Stimulated activated CD8-positive, alpha-beta memory T cell treated with anti-CD3 and anti-CD28 coated beads, Interleukin-4, amount 100 ng/mL, for 24 hours (primary cell): ENCODE data around the gene TEAD1.
"Not testable (repeated sequence)": the region's sequence is repeated elsewhere in the genome, so short reads cannot be mapped to it uniquely, and the experiment has no call there.

Experiments
- DNase-seq: peaks from one replicate; pipeline ENCODE4 v3.0.0-alpha.2; 2020; ENCODE audit warnings: low read depth

TEAD1 gene

DNA sequence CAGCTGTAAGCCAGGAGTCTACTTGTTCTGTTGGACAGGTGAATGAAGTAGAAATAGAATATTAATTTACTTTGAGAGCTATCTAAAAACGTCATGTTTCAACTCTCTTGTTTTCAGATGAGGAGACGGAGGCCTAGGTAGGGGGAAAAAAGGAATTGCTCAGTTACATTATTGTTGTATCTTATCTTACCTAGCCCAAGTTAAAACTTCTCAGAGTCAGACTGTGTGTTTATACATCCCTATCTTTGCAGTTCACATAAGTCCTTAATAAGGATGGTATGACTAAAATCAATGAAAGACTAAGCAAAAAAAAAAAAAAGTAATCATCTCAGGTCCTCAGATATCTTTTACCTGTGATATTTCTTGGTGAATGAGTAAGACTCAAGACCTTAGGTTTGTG is 62.8 kb downstream of the TEAD1 start:
- DNase-seq: no peak

DNA sequence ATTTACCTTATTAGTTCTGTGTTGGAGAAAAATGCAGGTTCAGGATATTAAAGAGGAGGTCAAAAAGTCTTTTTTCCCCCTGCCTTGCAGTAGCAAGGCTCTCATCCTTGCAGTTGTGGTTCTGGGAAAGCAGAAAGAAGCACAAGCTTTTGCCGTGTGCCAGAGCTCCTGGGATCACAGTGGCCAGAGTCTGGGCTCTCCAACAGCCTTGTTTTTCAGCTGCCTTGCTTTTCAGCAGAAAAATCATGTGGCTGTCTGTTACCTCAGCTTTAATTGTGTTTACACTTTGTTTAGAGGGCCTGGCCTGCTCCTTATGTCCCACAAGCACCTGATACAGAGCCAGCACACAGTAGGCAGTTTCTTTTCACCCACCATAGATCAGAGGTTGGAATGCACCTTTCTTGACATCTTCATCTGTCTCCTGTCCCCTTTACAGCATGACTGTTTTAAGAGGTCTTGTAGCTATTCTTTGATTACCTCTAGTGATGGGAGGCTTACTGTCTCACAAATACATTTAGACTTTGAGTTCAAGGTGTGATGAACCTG is 67.5 kb downstream of the TEAD1 start:
- no peak for DNase-seq

DNA sequence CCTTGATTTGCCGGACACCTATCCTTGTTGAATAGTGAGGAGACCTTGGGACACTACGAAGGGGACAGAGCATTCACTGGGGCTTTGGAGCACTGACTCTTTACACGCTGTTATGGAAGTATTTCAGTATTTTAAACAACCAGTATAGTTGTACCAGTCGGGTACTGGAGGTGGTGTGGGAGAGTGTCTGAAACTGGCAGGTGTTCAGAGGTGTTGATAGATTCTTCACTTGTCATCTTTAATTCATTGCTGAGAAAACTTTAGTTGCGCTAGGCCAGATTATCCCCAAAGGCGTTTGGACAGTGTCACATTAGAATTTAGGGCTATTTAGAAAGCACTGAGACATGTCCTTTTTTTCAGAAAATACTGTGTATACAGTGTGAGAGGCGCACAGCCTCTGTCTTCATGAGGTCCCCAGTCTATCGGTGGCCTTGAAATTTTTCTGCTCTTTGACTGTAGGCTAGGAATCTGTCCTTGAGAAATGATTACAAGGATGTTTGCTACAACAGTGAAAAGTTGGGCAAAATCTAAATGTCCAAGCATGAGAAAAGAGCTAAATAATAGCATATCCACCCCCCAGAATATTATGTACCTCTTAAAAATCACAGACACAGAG is 69.7 kb downstream of the TEAD1 start:
- DNase-seq: no peak

DNA sequence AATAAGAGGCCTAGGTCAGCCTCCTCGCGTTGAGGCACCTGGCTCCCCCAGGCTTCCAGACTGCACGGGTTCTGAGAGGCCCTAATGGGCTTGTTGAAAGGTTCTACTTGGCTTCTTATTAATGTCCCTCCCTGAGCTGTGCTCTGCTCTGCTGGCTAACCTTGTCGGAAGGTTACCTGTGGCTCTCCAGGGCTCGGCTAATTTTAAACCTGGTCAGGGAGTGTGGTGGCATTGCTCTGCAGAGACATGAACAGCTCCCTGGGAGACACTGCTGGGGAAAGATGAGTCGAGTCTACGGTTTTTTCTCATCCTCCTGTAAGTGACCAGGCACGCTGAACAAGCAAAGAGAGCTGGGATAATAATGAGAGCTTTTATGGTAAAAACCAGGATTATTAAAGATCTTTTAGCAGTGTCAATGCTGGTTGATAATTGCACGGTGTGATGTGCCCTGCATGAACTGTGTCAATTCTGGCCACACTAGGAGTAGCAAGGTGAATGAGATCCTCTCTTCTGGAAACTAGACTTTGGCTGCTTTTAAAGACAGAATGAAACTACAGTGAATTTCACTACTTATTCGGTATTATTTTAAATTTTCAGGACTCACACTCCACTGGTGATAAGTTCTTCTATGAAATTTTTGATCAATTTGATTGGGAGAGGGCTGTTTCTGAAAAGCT is 70.7 kb downstream of the TEAD1 start:
- no peak for DNase-seq

DNA sequence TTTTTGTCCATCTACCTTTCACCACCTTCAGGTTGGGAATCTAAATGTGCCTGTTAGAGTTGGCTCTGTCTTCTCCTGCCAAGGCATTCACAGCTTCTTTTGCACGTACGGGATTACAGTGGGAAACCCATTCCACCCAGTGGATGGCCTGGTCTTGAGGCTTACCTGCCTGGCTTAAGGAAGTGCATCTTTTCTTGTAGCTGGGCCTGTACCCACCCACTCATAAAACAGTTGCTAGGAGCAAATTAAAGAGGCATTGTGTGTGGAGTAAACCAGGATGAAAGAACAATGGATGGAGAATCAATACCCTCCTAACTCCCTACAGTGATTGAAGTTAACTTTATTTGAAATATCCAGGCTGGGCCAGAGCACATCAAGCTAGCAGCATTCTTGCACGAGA is 71.6 kb downstream of the TEAD1 start:
- DNase-seq: no peak

DNA sequence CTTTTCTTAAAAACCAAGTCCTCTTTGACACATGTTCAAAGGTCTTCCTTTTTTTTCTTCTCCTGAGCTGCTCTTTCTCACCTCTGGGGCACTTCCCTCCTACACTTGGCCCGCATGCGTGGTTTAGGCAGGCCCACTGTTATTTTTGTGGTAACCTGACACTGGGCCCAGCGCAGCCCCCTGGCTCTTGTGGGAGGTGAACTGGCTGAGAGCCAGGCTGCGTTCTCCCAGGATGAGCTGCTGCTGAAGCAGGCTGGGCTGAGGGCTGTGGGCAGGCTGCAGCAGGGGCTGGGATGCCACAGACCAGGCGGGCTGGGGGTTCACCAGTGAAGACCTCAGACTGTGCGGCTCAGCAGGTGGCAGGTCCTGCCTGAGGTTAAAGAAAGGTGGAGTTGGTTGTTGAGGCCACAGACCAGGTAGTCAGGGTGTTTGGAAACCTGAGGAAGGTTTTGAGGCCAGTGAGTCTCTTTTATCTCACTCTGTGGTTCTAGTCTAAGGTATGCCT is 72.4 kb downstream of the TEAD1 start:
- no peak for DNase-seq

DNA sequence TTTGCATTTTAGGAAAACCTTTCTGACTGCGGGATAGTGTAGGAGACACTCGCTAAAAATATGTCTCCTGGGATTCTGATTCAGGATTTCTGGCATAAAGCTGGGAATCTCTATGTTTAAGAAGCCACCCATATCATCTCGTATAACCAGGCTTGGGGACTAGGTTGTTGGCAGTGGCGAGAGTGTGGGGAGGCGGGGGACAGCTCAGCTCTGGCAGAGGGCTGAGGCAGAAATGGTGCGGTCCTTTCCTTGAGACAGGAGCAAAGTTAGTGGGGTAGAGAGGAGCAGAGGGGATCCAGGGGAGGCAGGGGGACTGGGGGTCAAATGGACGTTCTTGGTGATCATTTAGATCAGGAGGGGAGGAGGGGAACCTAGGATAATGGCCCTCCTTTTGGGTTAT is 74.3 kb downstream of the TEAD1 start:
- no peak for DNase-seq

DNA sequence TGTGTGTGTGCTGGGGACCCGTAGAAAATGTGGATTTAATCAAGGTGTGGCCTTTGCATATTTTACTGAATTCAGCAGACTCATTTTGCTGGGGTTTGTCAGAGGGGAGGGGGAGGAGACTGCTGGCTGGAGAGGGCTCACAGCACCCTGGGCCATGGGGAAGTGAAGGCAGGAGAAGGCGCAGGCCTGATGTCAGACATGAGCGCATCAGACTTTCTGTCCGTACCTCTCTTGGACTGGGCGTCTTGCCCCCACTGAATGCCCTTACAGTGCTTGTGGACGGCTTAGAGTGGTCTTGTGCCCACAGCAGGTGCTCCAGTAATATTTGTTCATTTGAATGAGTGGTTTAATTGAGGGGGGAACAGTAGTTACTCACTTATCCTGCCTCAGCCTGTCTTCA is 75.2 kb downstream of the TEAD1 start:
- no peak for DNase-seq

DNA sequence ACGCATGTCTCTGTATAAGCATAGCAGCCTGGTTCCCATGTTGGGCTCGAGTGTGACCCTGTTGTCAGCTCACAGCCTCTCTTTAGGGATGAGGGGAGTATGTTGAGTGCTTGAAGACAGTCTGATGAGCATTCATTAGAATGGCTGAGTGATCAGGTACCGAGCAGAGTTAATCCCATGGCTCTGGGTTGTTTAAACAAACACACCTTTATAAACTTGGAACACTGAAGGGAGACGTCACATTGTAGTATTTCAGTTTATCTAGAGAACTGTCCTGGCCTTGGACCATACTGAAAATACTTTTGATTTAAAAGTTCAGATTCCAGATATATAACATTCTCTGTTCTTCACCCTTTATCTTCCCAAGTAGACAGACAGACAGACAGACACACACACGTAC is 76.0 kb downstream of the TEAD1 start:
- DNase-seq: no peak

DNA sequence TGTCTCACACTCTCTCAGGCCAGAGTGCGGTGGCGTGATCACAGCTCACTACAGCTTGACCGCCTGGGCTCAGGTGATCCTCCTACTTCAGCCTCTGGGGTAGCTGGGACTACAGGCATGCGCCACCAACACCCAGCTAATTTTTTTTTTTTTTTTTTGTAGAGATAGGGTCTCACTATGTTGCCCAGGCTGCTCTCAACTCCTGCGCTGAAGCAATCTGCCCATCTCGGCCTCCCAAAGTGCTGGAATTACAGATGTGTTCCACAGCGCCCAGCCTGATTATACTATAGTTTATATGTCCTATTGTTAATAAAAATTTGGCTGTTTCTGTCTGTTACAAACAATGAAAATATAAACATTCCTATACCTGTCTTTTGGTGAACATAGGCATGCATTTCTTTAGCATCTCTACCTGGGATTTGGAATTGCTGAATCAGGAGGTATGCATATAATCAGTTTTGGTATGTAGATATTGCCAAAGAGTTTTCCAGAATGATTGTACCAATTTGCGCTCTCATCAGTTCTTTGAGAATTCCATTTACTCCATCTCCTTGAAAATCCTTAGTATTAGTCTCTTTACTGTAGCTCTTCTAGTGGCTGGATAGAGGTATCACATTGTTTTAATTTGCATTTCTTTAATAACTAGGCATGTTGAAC is 78.8 kb downstream of the TEAD1 start:
- no peak for DNase-seq

DNA sequence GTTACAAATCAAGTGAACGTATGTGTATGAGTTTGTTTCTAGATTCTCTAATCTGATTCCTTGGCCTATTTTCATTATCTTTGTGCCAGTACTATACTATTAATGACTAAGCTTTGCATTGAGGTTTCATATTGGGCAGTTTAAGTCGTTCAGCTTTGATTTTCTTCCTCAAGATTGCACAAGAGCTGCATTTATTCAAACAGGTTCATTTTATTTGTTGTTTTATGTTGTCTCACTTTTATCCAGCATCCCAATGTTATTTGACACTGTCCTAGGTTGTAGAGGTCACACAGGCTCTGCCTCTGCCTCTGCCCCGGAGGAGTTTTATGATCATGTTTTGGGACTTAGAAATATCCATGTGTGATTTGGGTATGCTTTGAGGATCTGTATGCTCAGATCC is 79.8 kb downstream of the TEAD1 start:
- no peak for DNase-seq

DNA sequence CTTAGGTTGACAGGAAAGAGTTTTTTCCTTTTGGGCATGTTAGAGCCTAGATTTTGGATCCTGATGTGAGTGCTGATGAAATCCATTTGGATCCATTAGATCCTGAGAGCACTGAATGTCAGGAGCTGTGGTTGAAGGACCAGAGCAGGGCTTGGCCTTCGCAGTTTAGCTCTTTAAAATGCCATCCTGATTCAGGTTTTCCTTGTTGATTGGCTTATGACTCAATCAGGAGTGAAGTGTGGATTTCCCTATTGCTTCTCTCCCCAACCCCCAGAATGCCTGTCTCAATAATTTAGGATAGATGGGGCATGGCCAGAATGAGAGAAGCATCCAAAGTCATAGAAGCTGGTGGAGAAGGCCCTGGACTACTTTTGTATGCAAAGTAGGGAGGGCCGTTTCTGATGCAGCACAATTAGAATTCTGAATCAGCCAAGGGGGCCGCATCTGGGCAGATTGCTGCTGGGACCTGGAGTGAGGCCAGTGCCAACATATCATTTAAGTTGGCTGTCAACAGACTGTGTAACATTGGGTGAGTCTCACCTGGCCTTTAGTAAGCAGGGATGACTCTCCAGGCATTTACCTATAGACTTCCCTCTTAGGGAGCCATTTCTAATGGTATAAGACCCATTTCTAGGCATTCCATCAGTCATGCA is 80.5 kb downstream of the TEAD1 start:
- no peak for DNase-seq

DNA sequence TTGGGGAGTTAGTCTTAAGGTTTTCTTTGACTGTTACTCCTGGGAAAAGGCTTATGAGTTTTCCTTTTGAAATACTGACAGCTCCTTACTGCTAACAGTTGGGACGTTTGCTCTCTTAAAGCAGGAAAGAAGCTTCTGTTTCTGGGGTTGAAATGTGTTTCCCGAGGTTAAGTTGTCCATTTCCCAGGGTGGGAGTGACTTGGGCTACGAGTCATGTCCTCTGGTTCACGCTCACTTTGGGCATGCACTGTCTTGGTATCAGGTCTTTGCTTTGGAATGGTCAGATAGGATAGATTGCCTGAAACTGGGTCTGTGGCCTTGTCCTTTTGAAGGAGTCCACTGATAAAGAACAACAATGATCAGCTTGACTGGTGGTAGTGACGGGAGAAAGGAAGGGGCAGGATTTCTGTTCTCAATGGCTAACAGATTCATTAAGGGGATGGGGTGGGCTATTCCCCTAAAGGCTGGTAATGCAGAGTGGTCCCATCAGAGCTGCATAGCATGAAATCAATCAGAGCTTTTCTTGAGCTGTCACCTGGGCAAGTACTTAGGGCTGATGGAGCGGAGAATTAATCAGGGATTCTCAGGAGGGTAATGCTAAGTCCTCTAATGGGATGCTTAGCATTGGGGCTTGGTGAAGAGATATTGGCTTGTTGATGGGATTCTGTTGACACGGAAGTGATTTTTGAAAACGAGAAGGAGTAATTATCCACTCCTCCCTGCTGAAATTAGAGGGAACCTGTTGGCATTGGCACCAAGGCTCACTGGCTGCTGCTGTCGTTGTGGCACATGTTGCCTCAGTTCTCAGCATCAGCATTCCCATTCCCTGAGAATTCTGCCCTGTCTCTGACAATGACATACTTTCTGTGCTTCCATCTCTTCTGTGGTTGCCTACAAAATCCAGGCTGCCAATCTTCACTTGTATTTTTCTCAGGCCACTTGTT is 81.6 kb downstream of the TEAD1 start:
- DNase-seq: no peak

DNA sequence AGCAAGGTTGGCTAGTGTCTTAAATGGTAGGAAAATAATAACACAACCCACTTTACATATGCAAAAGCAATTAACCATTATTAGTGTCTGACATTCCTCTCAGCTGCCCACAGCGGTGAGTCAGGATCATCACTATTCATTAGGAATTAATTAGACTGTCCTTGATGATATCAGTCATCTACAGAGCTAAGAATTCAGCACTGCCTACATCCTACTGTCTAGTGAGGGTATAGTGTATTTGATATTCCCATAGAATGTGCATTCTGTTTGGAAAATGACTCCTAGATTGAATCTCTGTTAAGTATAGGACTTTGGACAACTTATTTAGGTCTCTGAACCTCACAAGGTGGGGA is 82.2 kb downstream of the TEAD1 start:
- no peak for DNase-seq

DNA sequence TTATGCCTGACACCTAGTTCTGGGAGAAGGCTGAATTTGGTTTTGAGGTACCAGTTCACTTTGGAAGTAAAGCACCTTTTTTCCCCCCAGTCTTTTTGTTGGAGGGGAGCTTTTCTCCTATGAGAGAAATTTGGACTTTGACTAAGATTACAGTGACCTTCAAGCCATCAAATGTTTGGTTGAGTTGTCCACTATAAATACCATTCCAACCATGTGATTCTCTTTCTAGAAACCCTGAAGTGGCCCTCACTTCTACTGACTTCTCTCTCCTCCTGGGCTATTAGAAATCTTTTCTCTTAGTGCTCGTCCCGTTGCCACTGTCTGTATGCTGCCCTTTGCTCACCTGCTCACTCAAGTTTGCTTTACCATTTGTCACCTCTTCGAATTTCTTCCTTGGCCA is 82.6 kb downstream of the TEAD1 start:
- DNase-seq: no peak

DNA sequence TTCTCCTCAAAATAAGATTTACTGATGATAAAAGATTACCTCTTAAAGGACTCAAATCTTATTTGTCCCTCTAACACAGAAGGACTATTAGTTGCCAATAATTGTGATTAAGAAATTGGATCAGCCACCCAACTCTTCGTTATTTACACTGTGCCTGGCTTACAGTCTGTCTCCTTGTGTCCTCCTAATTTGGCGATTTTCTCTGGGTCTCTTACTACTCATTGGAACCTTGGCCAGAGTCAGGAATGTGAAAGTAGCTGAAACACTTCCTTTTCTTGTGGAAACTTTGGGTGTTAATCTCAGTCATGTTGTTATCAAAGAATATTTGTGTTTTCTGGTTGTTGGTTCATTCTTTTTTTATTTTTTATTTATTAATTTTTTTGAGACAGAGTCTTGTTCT is 83.2 kb downstream of the TEAD1 start:
- DNase-seq: no peak

DNA sequence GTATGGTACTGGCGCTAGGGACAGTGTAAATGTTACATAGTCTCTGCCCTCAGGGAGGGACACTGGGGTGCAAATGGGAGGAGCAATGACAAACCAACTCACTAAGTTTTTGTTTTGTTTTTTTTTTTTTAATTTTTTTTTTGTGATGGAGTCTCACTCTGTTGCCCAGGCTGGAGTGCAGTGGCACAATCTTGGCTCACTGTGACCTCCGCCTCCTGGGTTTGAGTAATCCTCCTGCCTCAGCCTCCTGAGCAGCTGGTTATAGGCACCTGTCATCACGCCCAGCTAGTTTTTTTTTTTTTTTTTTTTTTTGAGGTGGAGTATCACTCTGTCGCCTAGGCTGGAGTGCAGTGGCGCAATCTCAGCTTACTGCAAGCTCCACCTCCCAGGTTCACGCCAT is 83.9 kb downstream of the TEAD1 start:
- not testable (repeated sequence) for DNase-seq

DNA sequence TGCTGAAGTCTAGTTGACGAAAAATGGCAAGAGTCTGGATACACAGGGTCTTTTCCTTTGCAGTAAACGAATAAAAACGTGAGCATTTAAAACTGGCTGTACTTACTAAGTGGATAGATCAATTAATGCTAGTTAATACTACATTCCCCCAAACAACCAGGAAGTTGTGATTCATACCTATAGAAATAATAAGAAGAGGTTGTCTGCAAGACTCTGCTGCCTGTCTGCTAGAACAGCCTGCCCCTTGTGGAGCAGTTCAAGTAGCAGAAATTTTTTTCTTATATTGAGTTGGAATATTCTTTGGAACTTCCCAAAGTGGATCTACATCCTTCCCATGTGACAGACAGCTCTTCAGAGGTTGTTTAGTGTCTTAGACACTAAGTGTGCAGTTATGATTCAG is 86.8 kb downstream of the TEAD1 start:
- DNase-seq: no peak

DNA sequence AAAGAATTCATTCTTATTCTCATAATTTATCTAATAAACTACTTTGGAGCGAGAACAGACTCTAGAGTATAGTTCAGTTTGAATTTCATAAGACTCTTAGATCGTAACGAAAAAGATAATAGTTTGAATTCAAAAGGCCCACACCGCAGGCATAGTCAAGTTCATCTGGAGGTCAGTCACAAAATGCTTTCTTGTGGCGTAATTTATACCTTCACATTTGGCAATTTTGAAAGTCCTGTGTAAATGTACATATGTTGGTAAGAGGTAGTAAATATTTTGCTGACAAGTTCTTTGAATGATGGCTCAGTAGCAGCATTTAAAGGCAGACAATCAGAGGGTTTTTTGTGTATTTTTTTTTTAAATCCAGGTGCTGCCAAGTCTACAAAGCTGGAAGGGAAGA is 88.1 kb downstream of the TEAD1 start:
- DNase-seq: no peak

DNA sequence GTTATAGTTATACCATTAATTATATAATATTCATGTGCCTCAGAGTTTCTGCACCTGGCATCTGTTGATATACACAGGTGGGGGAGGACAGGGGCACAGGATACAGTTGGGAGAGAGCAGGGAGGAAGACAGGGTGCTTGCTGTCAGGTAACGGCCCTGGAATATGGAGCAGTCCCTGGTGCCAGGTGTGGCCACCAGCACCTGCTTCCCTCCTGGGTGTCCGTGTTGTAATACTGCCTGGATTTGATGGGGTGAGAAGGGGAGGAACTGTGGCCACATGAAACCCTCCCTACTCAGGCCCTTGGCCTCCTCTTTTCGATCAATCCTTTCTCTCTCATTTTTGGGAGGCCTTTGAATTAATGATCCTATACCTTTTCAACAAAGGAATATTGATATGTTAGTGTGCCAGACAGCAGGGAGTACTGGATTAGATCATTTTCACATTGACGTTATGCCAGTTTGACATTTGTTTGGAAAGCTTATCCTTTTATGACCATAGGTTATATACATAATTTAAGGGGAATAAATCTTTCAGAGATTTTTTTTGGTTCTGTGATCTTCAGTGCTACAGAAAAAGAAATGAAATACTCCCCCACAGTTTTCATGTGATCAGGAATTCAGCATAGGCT is 88.6 kb downstream of the TEAD1 start:
- no peak for DNase-seq
